HG02678 (cell line): ENCODE measurements around the gene NRXN3.

Experiments used
- ATAC-seq: cut with Tn5 transposase; IDR thresholded peaks from one replicate; pipeline ENCODE4 v1.9.1; 2021; ENCODE audit warnings: mild to moderate bottlenecking, moderate library complexity; ENCODE audit not compliant: unreplicated experiment

NRXN3 gene

GRCh38 chr14:79376557-79376956 is 1206.4 kb downstream of the NRXN3 start:
- ATAC-seq = no peak

GRCh38 chr14:79378020-79378419 is 1207.8 kb downstream of the NRXN3 start:
- no peak for ATAC-seq

GRCh38 chr14:79379266-79379665 is 1209.1 kb downstream of the NRXN3 start:
- ATAC-seq = no peak

- no peak for ATAC-seq
Measured at GRCh38 chr14:79383031-79383430, 1212.9 kb downstream of the NRXN3 start.

- no peak for ATAC-seq
Measured at GRCh38 chr14:79383475-79383874, 1213.3 kb downstream of the NRXN3 start.

- ATAC-seq = no peak
Measured at GRCh38 chr14:79395061-79395460, 1224.9 kb downstream of the NRXN3 start.

- no peak for ATAC-seq
Measured at GRCh38 chr14:79404874-79405511, 1234.8 kb downstream of the NRXN3 start.

- ATAC-seq = no peak
Measured at GRCh38 chr14:79405512-79405910, 1235.3 kb downstream of the NRXN3 start.

- no peak for ATAC-seq
Measured at GRCh38 chr14:79407572-79407971, 1237.4 kb downstream of the NRXN3 start.

GRCh38 chr14:79408696-79409095 is 1238.5 kb downstream of the NRXN3 start:
- ATAC-seq = no peak

GRCh38 chr14:79411403-79412174 is 1241.4 kb downstream of the NRXN3 start:
- ATAC-seq = no peak

GRCh38 chr14:79412822-79413221 is 1242.6 kb downstream of the NRXN3 start:
- ATAC-seq = no peak

- no peak for ATAC-seq
Measured at GRCh38 chr14:79413734-79414428, 1243.7 kb downstream of the NRXN3 start.

- ATAC-seq = no peak
Measured at GRCh38 chr14:79415726-79416125, 1245.6 kb downstream of the NRXN3 start.

- ATAC-seq = no peak
Measured at GRCh38 chr14:79417961-79418360, 1247.8 kb downstream of the NRXN3 start.

- no peak for ATAC-seq
Measured at GRCh38 chr14:79418649-79419415, 1248.7 kb downstream of the NRXN3 start.

- ATAC-seq = no peak
Measured at GRCh38 chr14:79419571-79420327, 1249.6 kb downstream of the NRXN3 start.

- ATAC-seq = no peak
Measured at GRCh38 chr14:79420725-79421124, 1250.6 kb downstream of the NRXN3 start.

- no peak for ATAC-seq
Measured at GRCh38 chr14:79421811-79422210, 1251.6 kb downstream of the NRXN3 start.

GRCh38 chr14:79424462-79424861 is 1254.3 kb downstream of the NRXN3 start:
- ATAC-seq = no peak
